Measurements from ENCODE around the gene FSD1L.

- no peak for TF ChIP-seq CTCF (IDR thresholded peaks at IDR 0.05)
- no peak for TF ChIP-seq POLR2A (IDR thresholded peaks at IDR 0.05)
These were observed 26.0 kb upstream of the FSD1L start for GRCh38 chr9:105421864-105422263.

Data from lower leg skin (tissue), 3 donors.